Activated naive CD8-positive, alpha-beta T cell treated with anti-CD3 and anti-CD28 coated beads, Interleukin-2, amount 10 ng/mL, durations not matched to agents 7 days and 5 days (primary cell): ENCODE measurements around the gene CFAP46. TPM values are rescaled to one million over a fixed set of nuclear protein-coding genes. Genes with fewer than 3 reads are reported as not detected.
"Not testable (repeated sequence)": the region's sequence is repeated elsewhere in the genome, so short reads cannot be mapped to it uniquely, and the experiment has no call there.

Source experiments
- ATAC-seq: fragments of 150-1000 bp; cut with Tn5 transposase; one replicate; pipeline ENCODE4 v1.10.0; 2021; ENCODE audit warnings: low read depth, moderate library complexity
- POLR2A ChIA-PET: fragments of 350-600 bp; sonication (Branson Sonifier 250); formaldehyde crosslinking; loops from one replicate; lab custom pipeline; 2021; ENCODE audit warnings: antibody characterized with exemption; lab: Charles Lee
- DNase-seq: peaks from one replicate; pipeline ENCODE4 v3.0.0; 2021
- H3K27ac Mint-ChIP-seq: one replicate; pipeline ENCODE4 v1.8.0; 2022; ENCODE audit warnings: mild to moderate bottlenecking, mixed read lengths
- H3K27me3 Mint-ChIP-seq: one replicate; pipeline ENCODE4 v1.8.0; 2022; ENCODE audit warnings: mild to moderate bottlenecking, moderate library complexity, mixed read lengths
- H3K36me3 Mint-ChIP-seq: one replicate; pipeline ENCODE4 v1.8.0; 2021; ENCODE audit warnings: mild to moderate bottlenecking, mixed read lengths
- H3K4me1 Mint-ChIP-seq: one replicate; pipeline ENCODE4 v1.8.0; 2021; ENCODE audit warnings: mixed read lengths
- H3K4me3 Mint-ChIP-seq: one replicate; pipeline ENCODE4 v1.8.0; 2022; ENCODE audit warnings: mild to moderate bottlenecking, moderate library complexity, mixed read lengths
- H3K9me3 Mint-ChIP-seq: one replicate; pipeline ENCODE4 v1.8.0; 2021; ENCODE audit warnings: mixed read lengths
- total RNA-seq, 2 experiments: library from RNA; stranded (reverse); gene quantifications; one replicate each; pipeline ENCODE4 v1.2.3, GENCODE V29; 2021

The CFAP46 gene
- total RNA-seq, 2 experiments from 2014 or later: not detected

DNA sequence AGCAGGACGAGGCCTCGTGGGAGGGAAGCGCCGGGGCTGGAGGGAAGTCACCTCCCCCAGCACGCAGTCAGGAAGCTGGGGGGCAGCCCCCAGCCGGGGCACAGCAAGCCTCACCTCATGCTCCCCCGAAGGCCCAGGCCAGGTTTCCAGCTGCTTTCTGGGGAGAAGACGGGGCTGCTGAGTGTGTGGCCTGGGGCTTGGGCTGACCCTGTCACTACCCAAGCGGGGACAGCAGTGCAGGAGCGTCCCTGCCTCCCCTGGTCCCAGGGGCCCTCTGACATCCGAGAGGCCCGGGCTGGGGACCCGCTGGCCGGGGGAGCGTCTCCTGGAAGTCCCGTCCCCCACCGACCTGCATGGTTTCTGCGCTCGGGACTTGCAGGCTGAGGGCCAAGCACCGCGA, 136.8 kb downstream of the CFAP46 start:
- no peaks in the 10 kb centered on the region for H3K9me3 Mint-ChIP-seq
- H3K4me3 Mint-ChIP-seq: no peak overlapping the region
- no peak for DNase-seq
- no peaks in the 10 kb centered on the region for H3K4me1 Mint-ChIP-seq
- H3K27ac Mint-ChIP-seq: no peak overlapping the region
- H3K27me3 Mint-ChIP-seq: no peaks in the 10 kb centered on the region
- no peak for ATAC-seq
- POLR2A ChIA-PET: no interaction called here
- H3K36me3 Mint-ChIP-seq: no peaks in the 10 kb centered on the region

DNA sequence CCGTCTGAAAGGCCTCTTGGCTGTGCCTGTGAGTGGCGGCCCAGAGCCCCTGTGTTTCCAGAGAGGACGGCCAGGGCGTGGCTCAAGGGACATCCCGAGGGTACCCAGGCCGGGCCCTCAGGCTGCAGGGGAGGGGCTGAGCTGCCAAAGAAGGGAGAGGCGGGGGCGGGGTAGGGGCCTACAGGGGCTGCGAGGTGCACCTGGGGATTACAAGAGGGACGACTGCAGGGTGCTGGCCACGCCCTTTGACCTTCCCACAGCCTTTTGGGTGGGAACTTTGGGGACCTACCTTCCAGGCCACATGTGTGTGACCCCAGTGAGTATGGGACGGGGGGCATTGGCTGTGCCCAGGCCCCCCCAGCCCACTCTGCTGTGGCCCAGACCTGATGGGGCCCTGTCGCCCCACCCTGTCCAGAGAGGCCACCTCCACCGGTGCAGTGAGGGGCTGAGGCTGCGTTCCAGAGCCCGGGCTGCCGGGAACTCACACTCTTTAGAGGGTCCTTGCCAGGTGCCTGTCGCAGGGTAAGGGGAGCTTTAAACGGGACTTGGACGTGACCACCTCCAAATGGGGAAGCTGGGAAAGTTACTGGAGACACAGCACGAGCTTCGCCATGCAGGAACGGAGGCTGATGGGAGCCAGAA, 137.5 kb downstream of the CFAP46 start:
- H3K4me1 Mint-ChIP-seq: no peaks in the 10 kb centered on the region
- H3K4me3 Mint-ChIP-seq: no peak overlapping the region
- H3K27me3 Mint-ChIP-seq: no peaks in the 10 kb centered on the region
- POLR2A ChIA-PET: no interaction called here
- DNase-seq: no peak
- no peaks in the 10 kb centered on the region for H3K36me3 Mint-ChIP-seq
- no peak for ATAC-seq
- no peaks in the 10 kb centered on the region for H3K9me3 Mint-ChIP-seq
- no peak overlapping the region for H3K27ac Mint-ChIP-seq

DNA sequence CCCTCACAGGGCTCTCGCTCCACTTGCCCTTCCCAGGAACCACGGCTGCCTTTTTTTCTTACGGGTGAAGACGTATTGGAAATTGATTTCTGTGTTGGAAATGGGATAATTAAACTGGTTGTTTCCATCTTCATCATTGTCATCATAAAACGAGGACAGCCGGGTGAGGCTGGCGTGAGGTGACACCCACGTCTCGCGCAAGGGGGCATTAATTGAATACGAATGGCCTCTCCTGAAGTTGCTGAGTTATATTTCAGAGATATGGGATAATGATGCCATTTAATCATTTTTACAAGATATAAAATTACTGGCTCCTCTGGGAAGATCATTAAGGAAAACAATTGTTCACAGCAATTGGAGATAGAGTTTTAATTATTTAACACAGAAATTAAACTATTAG, 138.1 kb downstream of the CFAP46 start:
- Mint-ChIP-seq H3K27me3 (no peaks in the 10 kb centered on the region), H3K4me3 (no peak overlapping the region), H3K4me1 (no peaks in the 10 kb centered on the region), H3K27ac (no peak overlapping the region), H3K9me3 (no peaks in the 10 kb centered on the region), H3K36me3 (no peaks in the 10 kb centered on the region)
- DNase-seq (no peak), ATAC-seq (no peak)
- POLR2A ChIA-PET: no interaction called here

DNA sequence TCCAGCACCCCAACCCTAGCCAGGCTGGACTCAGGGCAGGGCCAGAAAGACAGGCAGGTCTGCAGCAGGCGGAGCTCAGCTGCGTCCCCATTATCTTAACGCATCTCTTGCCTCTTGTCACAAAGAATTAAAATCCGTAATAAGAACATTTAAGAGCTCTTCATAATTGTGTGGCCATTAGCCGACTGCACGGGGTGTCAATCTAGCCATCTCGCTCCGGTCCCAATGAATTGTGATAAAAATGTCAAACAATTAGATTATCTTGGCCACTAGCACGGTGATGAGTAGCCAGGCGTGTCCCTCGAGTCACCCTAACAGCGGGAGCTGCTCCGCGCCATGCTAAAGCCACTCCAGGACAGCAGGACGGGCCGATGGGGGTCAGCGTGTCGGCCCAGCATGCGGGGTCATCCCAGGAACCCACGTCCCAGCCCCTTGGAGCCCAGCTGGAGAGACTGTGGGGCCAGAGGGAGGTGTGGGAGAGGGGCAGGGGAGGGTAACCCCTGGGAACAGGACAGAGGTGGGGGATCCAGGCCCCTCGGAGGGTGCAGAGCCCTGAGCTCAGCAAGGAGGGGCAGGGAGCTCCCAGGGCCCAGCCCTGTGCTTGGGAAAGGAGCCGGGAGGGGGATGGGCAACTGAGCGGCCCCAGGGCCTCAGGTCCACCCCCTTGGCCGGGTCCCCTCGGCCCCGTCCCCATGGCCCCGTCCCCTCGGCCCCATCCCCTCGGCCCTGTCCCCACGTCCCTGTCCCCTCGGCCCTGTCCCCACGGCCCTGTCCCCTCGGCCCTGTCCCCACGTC, 138.8 kb downstream of the CFAP46 start:
- no peaks in the 10 kb centered on the region for H3K36me3 Mint-ChIP-seq
- H3K4me1 Mint-ChIP-seq: no peaks in the 10 kb centered on the region
- POLR2A ChIA-PET: no interaction called here
- no peak for DNase-seq
- no peaks in the 10 kb centered on the region for H3K27me3 Mint-ChIP-seq
- no peak overlapping the region for H3K27ac Mint-ChIP-seq
- H3K4me3 Mint-ChIP-seq: no peak overlapping the region
- ATAC-seq: no peak
- no peaks in the 10 kb centered on the region for H3K9me3 Mint-ChIP-seq

DNA sequence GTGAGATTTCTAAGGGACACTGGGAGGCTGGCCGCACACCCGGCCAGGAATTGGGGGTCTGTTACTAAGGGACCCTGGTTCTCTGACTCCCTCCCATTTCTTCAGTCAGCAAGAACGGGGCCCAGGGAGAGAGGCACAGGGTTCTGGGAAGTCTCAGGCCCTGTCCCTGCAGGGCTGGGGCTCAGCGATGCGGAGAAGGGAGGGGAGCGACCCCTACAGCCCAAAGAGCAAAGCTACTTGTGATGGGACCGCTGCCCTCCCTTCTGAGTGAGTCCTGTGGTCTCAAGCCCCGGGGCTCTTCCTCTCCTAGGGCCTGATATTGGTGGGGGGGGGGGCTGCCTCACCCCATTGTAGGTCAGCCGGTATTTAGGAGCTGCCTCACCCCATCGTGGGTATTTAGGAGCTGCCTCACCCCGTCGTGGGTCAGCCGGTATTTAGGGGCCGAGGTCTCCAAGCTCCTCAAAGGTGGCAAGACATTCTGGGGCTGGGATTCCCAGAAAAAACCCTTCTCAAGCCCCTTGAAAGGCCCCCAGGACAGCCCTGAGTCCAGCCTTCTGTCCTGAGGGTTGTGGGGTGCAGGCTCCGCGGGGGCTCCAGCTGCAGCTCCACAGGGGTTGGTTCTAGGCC, 139.6 kb downstream of the CFAP46 start:
- POLR2A ChIA-PET: no interaction called here
- Mint-ChIP-seq H3K36me3 (no peaks in the 10 kb centered on the region), H3K27ac (no peak overlapping the region), H3K4me1 (no peaks in the 10 kb centered on the region), H3K9me3 (no peaks in the 10 kb centered on the region), H3K27me3 (no peaks in the 10 kb centered on the region), H3K4me3 (no peak overlapping the region)
- no peak for DNase-seq
- ATAC-seq: no peak

DNA sequence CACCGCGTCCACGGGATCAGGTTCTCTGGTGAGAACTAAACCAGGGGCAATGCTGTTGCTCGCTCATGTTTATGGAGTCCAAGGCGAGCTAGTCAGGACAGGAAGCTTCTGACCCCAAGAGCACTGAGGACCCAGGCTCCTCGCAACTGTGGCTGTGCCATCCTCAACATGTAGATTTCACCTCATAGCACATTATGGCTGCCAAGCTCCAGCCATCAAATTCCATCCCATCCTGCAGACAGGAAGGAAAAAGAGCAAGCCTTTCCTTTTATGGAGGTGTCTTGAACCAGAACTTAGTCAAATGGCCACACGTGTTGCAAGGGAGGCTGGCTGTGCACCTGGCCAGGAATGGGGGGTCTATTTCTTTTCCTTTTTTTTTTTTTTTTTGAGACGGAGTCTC, 140.3 kb downstream of the CFAP46 start:
- POLR2A ChIA-PET: no interaction called here
- DNase-seq (no peak), ATAC-seq (no peak)

DNA sequence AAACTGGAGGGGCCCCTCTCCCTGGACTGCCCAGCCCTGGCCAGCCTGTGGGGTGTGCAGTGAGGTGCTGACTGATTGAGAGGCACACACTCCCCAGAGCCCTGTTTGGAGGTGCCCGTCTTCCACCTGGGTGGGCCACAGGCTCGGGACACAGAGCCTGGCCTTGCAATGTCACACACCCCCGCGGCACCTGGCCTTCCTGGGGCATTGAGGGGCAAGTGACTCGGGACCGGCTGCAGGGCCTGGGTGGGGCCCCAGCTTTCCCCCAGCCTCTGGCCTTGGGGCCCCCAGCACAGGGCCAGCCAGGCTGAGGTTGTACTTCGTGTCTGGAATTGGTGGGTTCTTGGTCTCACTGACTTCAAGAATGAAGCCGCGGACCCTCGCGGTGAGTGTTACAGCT, 142.5 kb downstream of the CFAP46 start:
- H3K9me3 Mint-ChIP-seq: no peaks in the 10 kb centered on the region
- ATAC-seq (no peak), DNase-seq (no peak)
- H3K27ac Mint-ChIP-seq: no peak overlapping the region
- H3K27me3 Mint-ChIP-seq: no peaks in the 10 kb centered on the region
- POLR2A ChIA-PET: no interaction called here
- H3K4me1 Mint-ChIP-seq: no peaks in the 10 kb centered on the region
- no peak overlapping the region for H3K4me3 Mint-ChIP-seq
- H3K36me3 Mint-ChIP-seq: no peaks in the 10 kb centered on the region

More for the DNA sequence above, 140.3 kb downstream of the CFAP46 start:
- H3K4me3 Mint-ChIP-seq: no peak overlapping the region
- no peaks in the 10 kb centered on the region for H3K9me3 Mint-ChIP-seq
- H3K4me1 Mint-ChIP-seq: no peaks in the 10 kb centered on the region
- H3K27ac Mint-ChIP-seq: no peak overlapping the region
- H3K27me3 Mint-ChIP-seq: no peaks in the 10 kb centered on the region
- H3K36me3 Mint-ChIP-seq: no peaks in the 10 kb centered on the region

DNA sequence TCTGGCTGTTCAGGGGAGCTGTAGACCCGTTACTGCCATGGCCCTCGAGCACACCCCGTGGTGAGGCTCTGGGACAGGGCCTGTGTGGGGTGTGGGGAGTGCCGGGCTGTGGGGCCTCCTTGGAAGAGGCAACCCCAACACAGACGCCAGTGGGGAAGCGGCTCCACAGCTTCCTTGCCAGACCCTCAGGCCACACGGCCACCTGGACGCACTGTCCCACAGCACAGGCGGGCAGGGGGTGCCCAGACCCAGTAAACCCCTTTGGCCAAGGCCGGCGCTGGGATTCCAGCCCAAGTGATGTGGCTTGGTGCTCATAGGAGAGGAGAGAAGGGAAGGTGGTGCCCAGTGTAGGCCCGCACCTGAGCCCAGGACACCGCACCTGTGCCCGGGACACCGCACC, 143.5 kb downstream of the CFAP46 start:
- Mint-ChIP-seq H3K36me3 (no peaks in the 10 kb centered on the region), H3K9me3 (no peaks in the 10 kb centered on the region), H3K4me1 (no peaks in the 10 kb centered on the region), H3K27ac (no peak overlapping the region), H3K27me3 (no peaks in the 10 kb centered on the region), H3K4me3 (no peak overlapping the region)
- ATAC-seq: no peak
- POLR2A ChIA-PET: no interaction called here
- no peak for DNase-seq

DNA sequence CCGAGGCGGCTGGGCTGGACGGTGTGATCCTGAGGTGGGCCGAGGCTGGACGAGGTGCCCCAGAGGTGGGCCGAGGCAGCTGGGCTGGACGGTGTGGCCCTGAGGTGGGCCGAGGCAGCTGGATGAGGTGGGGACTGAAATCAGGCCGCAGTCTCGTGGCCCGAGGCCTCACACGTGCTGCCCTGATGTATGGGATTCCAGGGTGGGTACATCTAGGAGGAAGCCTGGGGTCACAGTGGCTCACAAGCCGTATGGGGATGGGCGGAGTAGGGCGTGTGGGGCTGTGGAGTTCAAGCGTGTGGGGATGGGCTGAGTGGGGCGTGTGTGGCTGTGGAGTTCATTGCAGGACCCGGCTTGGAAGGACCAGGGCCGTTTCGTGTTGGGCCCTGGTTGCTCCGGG, 144.0 kb downstream of the CFAP46 start:
- Mint-ChIP-seq H3K4me1 (no peaks in the 10 kb centered on the region), H3K27ac (no peak overlapping the region), H3K27me3 (no peaks in the 10 kb centered on the region), H3K4me3 (no peak overlapping the region), H3K9me3 (no peaks in the 10 kb centered on the region), H3K36me3 (no peaks in the 10 kb centered on the region)
- ATAC-seq (no peak), DNase-seq (no peak)
- POLR2A ChIA-PET: no interaction called here

DNA sequence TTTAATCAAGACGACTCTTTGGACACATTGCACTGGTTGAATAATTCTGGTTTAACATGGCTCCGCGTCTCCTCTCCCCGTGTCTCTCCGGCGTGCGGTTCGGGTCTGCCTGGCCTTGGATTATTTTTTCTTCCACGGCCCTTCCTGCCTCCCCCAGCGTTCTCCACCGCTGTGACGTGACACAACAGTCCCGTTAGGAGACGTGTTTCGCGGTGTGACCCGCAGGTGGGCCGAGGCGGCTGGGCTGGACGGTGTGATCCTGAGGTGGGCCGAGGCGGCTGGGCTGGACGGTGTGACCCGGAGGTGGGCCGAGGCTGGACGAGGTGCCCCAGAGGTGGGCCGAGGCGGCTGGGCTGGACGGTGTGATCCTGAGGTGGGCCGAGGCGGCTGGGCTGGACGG, 144.4 kb downstream of the CFAP46 start:
- POLR2A ChIA-PET, H3K4me3 Mint-ChIP-seq, H3K9me3 Mint-ChIP-seq, H3K36me3 Mint-ChIP-seq, H3K27me3 Mint-ChIP-seq, H3K4me1 Mint-ChIP-seq, H3K27ac Mint-ChIP-seq, ATAC-seq, DNase-seq: not testable (repeated sequence)

DNA sequence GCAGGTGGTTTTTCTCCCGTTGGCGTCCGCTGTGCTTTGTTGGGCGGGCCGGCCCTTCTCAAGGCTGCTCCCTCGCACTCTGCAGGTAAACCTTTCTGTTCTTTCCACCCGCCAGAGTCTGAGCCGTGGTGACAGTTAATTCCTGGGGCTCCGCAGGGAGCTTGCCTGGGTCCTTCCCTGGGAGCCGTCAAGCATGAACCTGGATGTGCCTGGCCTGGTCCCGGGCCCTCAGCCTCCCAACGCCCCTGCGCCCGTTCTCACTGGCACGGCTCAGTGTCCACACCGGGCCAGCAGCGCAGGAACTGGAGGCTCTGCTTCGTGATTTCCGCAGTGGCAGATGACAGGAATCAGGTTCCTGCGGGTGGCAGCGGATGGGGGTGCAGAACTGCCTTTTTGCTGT, 145.5 kb downstream of the CFAP46 start:
- Mint-ChIP-seq H3K4me1 (no peaks in the 10 kb centered on the region), H3K4me3 (no peak overlapping the region), H3K36me3 (no peaks in the 10 kb centered on the region), H3K27me3 (no peaks in the 10 kb centered on the region), H3K27ac (no peak overlapping the region), H3K9me3 (no peaks in the 10 kb centered on the region)
- POLR2A ChIA-PET: no interaction called here
- DNase-seq (no peak), ATAC-seq (no peak)

DNA sequence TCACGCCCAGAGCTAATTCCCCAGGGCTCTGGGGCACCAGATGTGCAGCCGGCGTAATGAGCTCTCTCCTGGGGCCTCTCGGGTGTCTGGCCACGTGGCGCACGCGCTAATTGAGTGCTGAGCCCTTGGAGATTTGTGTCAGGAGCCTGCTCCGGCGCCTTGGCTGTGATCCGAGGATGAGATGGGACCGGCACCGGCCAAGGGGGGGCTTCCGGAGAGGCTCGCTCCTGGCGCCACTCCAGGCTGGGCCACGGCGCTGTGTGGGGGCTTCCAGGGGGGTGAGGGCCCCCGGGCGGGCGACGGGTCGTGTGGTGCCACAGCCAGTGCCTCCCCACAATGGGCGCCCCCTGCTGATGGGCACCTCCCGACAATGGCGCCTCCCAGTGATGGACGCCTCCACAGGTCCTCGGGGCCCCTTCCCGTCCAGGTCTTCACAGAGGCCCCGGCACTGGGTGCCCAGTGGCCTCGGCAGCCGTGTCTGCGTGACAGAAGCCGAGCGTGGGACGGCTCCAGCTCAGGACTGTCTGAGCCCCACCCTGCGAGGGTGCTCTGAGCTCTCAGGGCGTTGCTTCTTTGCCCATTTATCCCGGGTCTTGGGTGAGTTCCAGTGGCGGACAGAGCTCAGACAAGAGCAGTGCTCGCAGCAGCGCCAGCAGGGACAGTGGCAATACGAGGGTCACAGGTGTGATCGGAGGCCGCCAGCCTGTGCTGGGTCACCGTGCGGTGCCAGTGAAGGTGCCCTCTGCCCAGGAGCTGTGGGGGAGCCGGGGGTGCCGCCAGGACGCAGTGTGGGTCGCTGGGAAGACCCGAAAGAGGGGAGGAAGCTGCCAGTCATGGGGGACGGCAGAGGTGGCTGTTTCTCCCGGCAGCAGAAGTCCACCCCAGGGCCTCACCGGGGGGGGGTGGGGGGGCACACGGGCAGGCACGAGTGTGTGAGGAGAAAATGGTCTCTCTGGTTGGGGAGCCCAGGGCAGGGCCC, 148.2 kb downstream of the CFAP46 start:
- H3K27ac Mint-ChIP-seq: no peak overlapping the region
- H3K4me3 Mint-ChIP-seq: no peak overlapping the region
- ATAC-seq (no peak), DNase-seq (no peak)
- H3K9me3 Mint-ChIP-seq: no peaks in the 10 kb centered on the region
- POLR2A ChIA-PET: no interaction called here
- no peaks in the 10 kb centered on the region for H3K36me3 Mint-ChIP-seq
- no peaks in the 10 kb centered on the region for H3K4me1 Mint-ChIP-seq
- H3K27me3 Mint-ChIP-seq: peaks cover 8% of the 10 kb centered on the region

DNA sequence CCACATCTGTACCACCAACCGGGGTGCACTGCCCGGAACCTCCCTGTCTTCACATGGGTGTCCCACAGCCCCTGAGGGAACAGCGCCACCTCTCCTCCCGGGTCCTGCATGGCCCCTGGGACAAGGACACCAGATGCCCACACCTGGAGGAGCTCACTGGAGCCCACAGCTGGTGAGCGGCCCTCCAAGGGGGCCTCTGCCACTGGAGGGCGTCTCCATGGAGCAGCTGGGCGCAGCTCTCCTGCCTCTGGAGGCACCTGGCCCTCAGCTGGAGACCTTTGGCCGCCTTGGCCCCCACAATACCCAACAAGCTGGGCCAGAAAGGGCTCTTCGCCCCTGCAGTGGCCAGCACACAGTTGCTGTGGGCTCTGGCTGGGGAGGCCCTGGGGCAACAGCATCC, 149.2 kb downstream of the CFAP46 start:
- DNase-seq: no peak
- ATAC-seq: no peak
- POLR2A ChIA-PET: no interaction called here
- Mint-ChIP-seq H3K27ac (no peak overlapping the region), H3K9me3 (no peaks in the 10 kb centered on the region), H3K36me3 (no peaks in the 10 kb centered on the region), H3K27me3 (peaks cover 11% of the 10 kb centered on the region), H3K4me1 (no peaks in the 10 kb centered on the region), H3K4me3 (no peak overlapping the region)
